ENCODE results near the gene ATP10A. TPM values are rescaled to one million over a fixed set of nuclear protein-coding genes. Genes with fewer than 3 reads are reported as not detected.

Gene ATP10A
- total and polyA plus RNA-seq, 9 of the 15 experiments (the other 6 are each of a cell fraction or from before 2014, with no cell fraction given), result 0.09 TPM; not detected in 8

GRCh38 chr15:25736461-25736860, 126.7 kb downstream of the ATP10A start:
- Histone ChIP-seq H2AFZ (ENCODE audit: low read depth, low read length) (no peak overlapping the region), H3K4me2 (ENCODE audit: insufficient read depth, low read length) (no peak overlapping the region), H3K9ac (ENCODE audit: insufficient read depth in 1 of 2, low read depth in 2 of 2, low read length in 2 of 2) (no peak overlapping the region), H3K9me3 (replicated peaks; ENCODE audit: control insufficient read depth, insufficient read depth, low read depth, low read length) (no peaks in the 10 kb centered on the region), H3K79me2 (ENCODE audit: control insufficient read depth, insufficient read depth, low read length) (no peaks in the 10 kb centered on the region), H3K27ac (ENCODE audit: extremely low read depth, low read depth, low read length) (no peak overlapping the region), H3K4me3 (no peak overlapping the region), H3K36me3 (ENCODE audit: control insufficient read depth, insufficient read depth, low read length) (no peaks in the 10 kb centered on the region), H3K9me1 (ENCODE audit: control insufficient read depth, insufficient read depth, low read length) (no peaks in the 10 kb centered on the region), H4K20me1 (replicated peaks; ENCODE audit: control insufficient read depth, insufficient read depth, low read length) (0 out of 2 replicates have a peak, but pooled peaks cover 7% of the 10 kb centered on the region), H3K27me3 (ENCODE audit: control insufficient read depth in 2 of 2, insufficient read depth in 2 of 2, low read length in 2 of 2) (peaks cover 0 to 24% of the 10 kb centered on the region in 2 experiments; a peak in 3 of 5 replicates), H3K4me1 (replicated peaks in 1 of 2; ENCODE audit: control insufficient read depth in 2 of 2, insufficient read depth in 2 of 2, low read length in 2 of 2) (no peaks in the 10 kb centered on the region)
- ChIA-PET CTCF (ENCODE audit: low intra/inter-chr PET ratio) (no interaction called here), POLR2A (no interaction called here)
- no peak for FAIRE-seq
- 2% methylated on average over 3 of the region's 3 CpGs for WGBS (ENCODE audit: insufficient coverage, low coverage, missing lambda C conversion rate)
- DNase-seq (ENCODE audit: extremely low read depth in 1 of 4, low spot score in 3 of 4), result no peak
- in situ Hi-C loops (cut with MboI) (no loop called here), intact Hi-C loops (cut with micrococcal nuclease) (no loop called here)
- no peak for ATAC-seq
- TF ChIP-seq ZBTB33 (CRISPR knock-in tag; IDR thresholded peaks at IDR 0.05) (no peak), ZNF407 (IDR thresholded peaks at IDR 0.05; ENCODE audit: low read depth) (no peak), SOX6 (IDR thresholded peaks at IDR 0.05) (no peak), BHLHE40 (IDR thresholded peaks at IDR 0.05; ENCODE audit: low read length) (no peak), KLF10 (CRISPR knock-in tag; IDR thresholded peaks at IDR 0.05) (no peak)
- BruUV-seq (replicated peaks), result no TSS peak
